ENCODE results near the gene SCEL. TPM values are rescaled to one million over a fixed set of nuclear protein-coding genes. Genes with fewer than 3 reads are reported as not detected.

SCEL gene, protein sequence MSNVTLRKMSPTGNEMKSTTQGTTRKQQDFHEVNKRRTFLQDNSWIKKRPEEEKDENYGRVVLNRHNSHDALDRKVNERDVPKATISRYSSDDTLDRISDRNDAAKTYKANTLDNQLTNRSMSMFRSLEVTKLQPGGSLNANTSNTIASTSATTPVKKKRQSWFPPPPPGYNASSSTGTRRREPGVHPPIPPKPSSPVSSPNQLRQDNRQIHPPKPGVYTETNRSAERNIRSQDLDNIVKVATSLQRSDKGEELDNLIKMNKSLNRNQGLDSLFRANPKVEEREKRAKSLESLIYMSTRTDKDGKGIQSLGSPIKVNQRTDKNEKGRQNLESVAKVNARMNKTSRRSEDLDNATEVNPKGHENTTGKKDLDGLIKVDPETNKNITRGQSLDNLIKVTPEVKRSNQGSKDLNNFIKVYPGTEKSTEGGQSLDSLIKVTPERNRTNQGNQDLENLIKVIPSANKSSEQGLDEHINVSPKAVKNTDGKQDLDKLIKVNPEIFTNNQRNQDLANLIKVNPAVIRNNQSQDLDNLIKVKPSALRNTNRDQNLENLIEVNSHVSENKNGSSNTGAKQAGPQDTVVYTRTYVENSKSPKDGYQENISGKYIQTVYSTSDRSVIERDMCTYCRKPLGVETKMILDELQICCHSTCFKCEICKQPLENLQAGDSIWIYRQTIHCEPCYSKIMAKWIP
- total RNA-seq: not detected

DNA sequence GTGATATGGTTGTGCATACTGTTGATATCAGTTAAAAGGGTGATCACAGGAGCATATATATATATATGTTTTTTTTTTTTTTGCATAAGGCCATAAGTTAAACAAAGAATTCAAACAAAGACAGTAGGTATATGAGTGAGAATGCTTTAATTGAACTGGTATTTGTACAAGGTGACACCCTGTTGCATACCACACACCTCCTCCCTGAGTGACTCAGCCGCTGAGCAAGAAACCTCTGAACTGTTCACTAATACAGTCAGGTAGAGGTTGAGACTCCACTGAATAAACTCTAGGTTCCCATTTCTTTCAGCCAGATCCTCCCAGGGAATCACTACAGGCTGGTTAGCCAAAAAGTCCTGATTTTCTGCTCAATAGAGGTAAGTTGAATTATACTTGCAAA is at the start of gene SCEL:
TSS of gene SCEL (plus strand) at position 259 of the 400 bp plus-strand sequence. CDS start 20,170 bp downstream, outside the sequence.
- no peaks in the 10 kb centered on the region for H3K9me3 ChIP-seq
- DNase-seq (no peak), ATAC-seq (no peak)
- H3K4me3 ChIP-seq: no peak within 1 kb of the TSS
- H3K4me1 ChIP-seq: no peaks in the 10 kb centered on the region
- H3K27me3 ChIP-seq: no peaks in the 10 kb centered on the region
- no peak within 1 kb of the TSS for H3K27ac ChIP-seq
- intact Hi-C loops (cut with DNase I; ENCODE audit: low total_unique reads): no loop called here
- in situ Hi-C loops (cut with MboI; ENCODE audit: low sequenced_read_pairs in 4 of 4): no loop called here
- TF ChIP-seq POLR2A (IDR thresholded peaks at IDR 0.05): no peak
- TF ChIP-seq, protein P1, sequence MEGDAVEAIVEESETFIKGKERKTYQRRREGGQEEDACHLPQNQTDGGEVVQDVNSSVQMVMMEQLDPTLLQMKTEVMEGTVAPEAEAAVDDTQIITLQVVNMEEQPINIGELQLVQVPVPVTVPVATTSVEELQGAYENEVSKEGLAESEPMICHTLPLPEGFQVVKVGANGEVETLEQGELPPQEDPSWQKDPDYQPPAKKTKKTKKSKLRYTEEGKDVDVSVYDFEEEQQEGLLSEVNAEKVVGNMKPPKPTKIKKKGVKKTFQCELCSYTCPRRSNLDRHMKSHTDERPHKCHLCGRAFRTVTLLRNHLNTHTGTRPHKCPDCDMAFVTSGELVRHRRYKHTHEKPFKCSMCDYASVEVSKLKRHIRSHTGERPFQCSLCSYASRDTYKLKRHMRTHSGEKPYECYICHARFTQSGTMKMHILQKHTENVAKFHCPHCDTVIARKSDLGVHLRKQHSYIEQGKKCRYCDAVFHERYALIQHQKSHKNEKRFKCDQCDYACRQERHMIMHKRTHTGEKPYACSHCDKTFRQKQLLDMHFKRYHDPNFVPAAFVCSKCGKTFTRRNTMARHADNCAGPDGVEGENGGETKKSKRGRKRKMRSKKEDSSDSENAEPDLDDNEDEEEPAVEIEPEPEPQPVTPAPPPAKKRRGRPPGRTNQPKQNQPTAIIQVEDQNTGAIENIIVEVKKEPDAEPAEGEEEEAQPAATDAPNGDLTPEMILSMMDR (IDR thresholded peaks at IDR 0.05 in 4 of 5, conservative IDR thresholded peaks at IDR 0.05 in 1 of 5): no peak
- no peaks in the 10 kb centered on the region for H3K36me3 ChIP-seq

DNA sequence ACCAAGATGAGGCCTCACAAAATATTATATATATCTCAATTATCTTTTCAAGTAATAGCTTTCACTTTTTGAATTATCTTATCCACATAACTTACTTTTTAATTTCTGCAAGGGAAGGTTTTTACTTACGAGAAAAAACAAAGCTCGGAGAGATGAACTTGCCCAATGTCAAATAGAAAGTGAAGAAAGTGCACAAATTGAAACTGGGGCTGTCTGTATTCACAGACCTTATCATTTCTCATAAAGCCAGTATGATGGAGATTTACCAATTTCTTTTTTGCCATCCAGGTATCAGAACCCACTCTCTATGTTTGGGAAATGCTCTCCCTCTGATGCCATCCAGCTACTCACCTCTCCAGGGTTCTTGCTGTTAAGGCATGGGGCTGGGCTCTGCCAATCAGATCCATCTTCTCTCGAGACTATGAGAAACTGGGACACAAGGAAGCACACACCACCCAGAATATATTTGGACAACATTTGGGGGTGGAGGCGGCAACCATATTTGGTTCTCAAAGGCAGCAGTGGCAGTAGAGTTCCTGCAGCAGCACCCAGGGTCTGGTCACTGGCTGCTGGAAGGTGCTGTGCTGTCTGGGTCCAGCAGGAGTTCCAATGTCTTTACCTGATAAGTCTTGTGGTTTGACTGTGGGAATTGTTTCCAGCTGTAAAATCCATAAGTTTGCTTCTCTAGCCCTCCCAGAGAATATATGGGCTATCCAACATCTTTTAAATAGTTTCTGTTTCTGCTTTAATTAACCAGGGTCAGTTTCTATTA is 45.8 kb upstream of the SCEL start:
- no peak overlapping the region for H3K4me3 ChIP-seq
- H3K36me3 ChIP-seq: no peaks in the 10 kb centered on the region
- H3K27ac ChIP-seq: no peak overlapping the region
- H3K4me1 ChIP-seq: no peaks in the 10 kb centered on the region
- in situ Hi-C loops (cut with MboI; ENCODE audit: low sequenced_read_pairs in 4 of 4): loop anchor here in 3 of 4 donors (10.0 to 25.0 kb wide), 3 partner anchors 177 to 273 kb away; no protein-coding TSS in a partner anchor
- TF ChIP-seq, protein P1 (IDR thresholded peaks at IDR 0.05 in 4 of 5, conservative IDR thresholded peaks at IDR 0.05 in 1 of 5): no peak
- TF ChIP-seq POLR2A (IDR thresholded peaks at IDR 0.05): no peak
- H3K9me3 ChIP-seq: no peaks in the 10 kb centered on the region
- ATAC-seq (no peak), DNase-seq (no peak)
- no peaks in the 10 kb centered on the region for H3K27me3 ChIP-seq
- intact Hi-C loops (cut with DNase I; ENCODE audit: low total_unique reads): loop anchor here (5.0 kb wide), 1 partner anchor 263 kb away; no protein-coding TSS in a partner anchor

DNA sequence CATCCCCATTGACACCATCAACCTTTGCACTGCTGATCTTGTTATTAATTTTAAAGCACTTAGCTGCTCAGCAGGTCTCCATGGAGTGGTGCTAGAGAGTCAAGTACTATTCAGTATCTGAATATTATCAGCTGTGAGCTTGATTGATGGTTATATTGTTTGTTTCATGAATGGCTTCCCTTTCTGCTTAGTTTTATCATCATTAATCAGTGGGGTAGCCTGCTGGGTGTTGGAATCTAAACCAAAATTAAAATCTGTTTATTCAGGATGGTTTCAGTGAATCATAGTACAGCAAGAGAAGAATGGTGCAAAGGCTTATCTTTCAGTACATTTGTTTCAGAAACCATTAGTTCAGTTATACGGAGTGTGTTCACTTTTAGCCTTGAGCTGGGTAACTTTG is 42.5 kb upstream of the SCEL start:
- intact Hi-C loops (cut with DNase I; ENCODE audit: low total_unique reads): loop anchor here (5.0 kb wide), 1 partner anchor 259 kb away; no protein-coding TSS in a partner anchor
- Histone ChIP-seq H3K9me3 (no peaks in the 10 kb centered on the region), H3K4me1 (no peaks in the 10 kb centered on the region), H3K36me3 (no peaks in the 10 kb centered on the region), H3K27ac (no peak overlapping the region), H3K27me3 (no peaks in the 10 kb centered on the region), H3K4me3 (no peak overlapping the region)
- DNase-seq (no peak), ATAC-seq (peak in 1 of 2 donors; percentile 33)
- TF ChIP-seq POLR2A (IDR thresholded peaks at IDR 0.05): no peak
- TF ChIP-seq, protein P1 (IDR thresholded peaks at IDR 0.05 in 4 of 5, conservative IDR thresholded peaks at IDR 0.05 in 1 of 5): peak in 2 of 5 experiments; percentile 39 to 43
- in situ Hi-C loops (cut with MboI; ENCODE audit: low sequenced_read_pairs in 4 of 4): loop anchor here in 3 of 4 donors (10.0 to 25.0 kb wide), 3 partner anchors 181 to 269 kb away; no protein-coding TSS in a partner anchor

DNA sequence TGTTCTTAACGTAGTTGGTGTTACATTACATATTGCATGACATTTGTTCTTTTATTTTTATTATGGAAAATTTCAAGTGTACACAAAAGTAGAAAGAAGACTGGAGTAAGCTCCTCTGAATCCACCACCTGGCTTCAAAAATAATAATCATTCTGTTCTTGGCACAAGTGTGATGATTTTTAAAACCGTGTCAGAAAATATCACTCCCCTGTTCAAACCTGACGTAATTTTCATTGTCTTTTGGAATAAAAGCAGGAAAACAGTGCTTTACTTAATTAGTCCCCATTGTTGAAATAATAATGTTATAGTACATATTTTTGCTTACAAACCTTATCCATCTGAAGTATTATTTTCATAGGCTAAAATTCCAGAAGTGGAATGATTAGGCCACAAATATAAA is 41.3 kb upstream of the SCEL start:
- Histone ChIP-seq H3K9me3 (no peaks in the 10 kb centered on the region), H3K36me3 (no peaks in the 10 kb centered on the region), H3K4me3 (no peak overlapping the region), H3K27me3 (no peaks in the 10 kb centered on the region), H3K27ac (no peak overlapping the region), H3K4me1 (no peaks in the 10 kb centered on the region)
- in situ Hi-C loops (cut with MboI; ENCODE audit: low sequenced_read_pairs in 4 of 4) (loop anchor here in 3 of 4 donors (10.0 to 25.0 kb wide), 3 partner anchors 182 to 268 kb away; no protein-coding TSS in a partner anchor), intact Hi-C loops (cut with DNase I; ENCODE audit: low total_unique reads) (loop anchor here (5.0 kb wide), 1 partner anchor 258 kb away; no protein-coding TSS in a partner anchor)
- TF ChIP-seq, protein P1 (IDR thresholded peaks at IDR 0.05 in 4 of 5, conservative IDR thresholded peaks at IDR 0.05 in 1 of 5): no peak
- TF ChIP-seq POLR2A (IDR thresholded peaks at IDR 0.05): no peak
- DNase-seq (no peak), ATAC-seq (no peak)

Measured in gastrocnemius medialis (tissue), 4 donors.